Erythroblast (primary cell): Measurements from ENCODE around the gene GCC1.

Source experiments
- GATA1 ChIP-seq: IDR thresholded peaks from 2 replicates; pipeline ENCODE4 v1.6.1; 2011; ENCODE audit warnings: low read depth, mild to moderate bottlenecking, control low read depth, low read length, moderate library complexity
- POLR2A ChIP-seq: IDR thresholded peaks from 2 replicates; pipeline ENCODE4 v1.6.1; 2011; ENCODE audit warnings: mild to moderate bottlenecking, low read length

DNA sequence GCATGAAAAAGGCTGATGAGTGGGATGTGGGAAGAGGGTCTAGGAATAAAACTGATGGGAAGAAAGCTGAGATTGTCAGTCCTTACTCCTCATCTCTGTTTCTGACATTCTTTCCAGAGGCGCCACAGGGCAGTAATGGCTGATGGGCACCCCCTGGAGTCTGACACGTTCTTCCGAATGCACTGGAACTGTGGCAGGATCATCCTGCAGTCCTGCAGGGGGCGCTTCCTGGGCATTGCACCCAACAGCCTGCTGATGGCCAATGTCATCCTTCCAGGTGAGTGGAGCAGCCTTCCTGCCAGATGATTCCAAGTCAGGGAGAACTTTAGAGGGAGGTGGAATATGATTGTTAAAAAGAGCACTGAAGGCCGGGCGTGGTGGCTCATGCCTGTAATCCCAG is 12.9 kb upstream of the GCC1 start:
- TF ChIP-seq POLR2A = no peak
- no peak for TF ChIP-seq GATA1
